HG03558 (cell line): ENCODE data around the gene ZGPAT.

Source experiments
- ATAC-seq: cut with Tn5 transposase; IDR thresholded peaks from one replicate; pipeline ENCODE4 v1.9.1; 2021; ENCODE audit warnings: moderate number of reproducible peaks; ENCODE audit not compliant: unreplicated experiment; ENCODE audit errors: extremely low read depth

ZGPAT gene

GRCh38 chr20:63691711-63692435 lies 16.0 kb upstream of the ZGPAT start:
- no peak for ATAC-seq

DNA sequence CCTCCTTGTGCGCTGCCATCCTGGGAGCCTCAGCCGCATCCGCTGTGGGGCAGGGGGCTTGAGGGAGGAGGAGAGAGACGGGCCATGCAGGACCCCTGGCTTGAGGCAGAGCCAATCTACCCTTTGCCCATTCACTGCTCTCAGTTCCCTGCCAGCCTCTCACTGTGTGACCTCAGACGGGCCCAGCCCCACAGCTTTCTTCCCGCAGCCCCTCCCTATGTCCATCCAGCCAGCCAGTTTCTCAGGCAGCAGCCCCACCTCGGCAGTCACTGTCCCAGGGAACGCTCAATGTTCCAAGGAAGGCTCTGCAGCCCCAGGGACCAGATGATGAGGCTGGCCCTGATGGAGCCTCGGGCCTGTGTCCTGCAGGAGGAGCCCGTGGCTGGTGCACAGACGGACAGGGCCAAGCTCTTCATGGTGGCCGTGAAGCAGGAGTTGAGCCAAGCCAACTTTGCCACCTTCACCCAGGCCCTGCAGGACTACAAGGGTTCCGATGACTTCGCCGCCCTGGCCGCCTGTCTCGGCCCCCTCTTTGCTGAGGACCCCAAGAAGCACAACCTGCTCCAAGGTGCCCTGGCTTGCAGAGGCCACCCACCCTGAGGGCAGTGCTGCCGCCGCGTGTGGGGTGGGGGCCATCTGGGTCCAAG lies 15.3 kb upstream of the ZGPAT start:
- no peak for ATAC-seq

- no peak for ATAC-seq
Observed at GRCh38 chr20:63693083-63693732, 14.6 kb upstream of the ZGPAT start.

- ATAC-seq: no peak
Observed at GRCh38 chr20:63693733-63694583, 13.9 kb upstream of the ZGPAT start.

- no peak for ATAC-seq
Observed at GRCh38 chr20:63694584-63695423, 13.0 kb upstream of the ZGPAT start.

DNA sequence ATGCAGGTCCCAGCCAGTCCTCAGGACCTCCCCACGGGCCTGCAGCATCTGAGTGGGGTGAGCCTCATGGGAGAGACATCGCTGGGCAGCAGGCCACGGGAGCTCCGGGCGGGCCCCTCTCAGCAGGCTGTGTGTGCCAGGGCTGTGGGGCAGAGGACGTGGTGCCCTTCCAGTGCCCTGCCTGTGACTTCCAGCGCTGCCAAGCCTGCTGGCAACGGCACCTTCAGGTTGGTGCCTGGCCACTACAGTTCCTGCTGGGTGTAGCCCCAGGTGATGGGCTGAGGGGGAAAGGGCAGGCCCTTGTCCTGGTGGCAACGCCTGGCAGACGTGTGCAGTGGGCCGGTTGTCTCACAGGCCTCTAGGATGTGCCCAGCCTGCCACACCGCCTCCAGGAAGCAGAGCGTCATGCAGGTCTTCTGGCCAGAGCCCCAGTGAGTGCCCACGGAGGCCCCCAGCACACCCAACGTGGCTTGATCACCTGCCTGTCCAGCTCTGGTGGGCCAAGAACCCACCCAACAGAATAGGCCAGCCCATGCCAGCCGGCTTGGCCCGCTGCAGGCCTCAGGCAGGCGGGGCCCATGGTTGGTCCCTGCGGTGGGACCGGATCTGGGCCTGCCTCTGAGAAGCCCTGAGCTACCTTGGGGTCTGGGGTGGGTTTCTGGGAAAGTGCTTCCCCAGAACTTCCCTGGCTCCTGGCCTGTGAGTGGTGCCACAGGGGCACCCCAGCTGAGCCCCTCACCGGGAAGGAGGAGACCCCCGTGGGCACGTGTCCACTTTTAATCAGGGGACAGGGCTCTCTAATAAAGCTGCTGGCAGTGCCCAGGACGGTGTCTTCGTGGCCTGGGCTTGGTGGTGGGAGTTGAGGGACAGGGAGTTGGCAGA lies 12.2 kb upstream of the ZGPAT start:
- no peak for ATAC-seq

- ATAC-seq: no peak
Observed at GRCh38 chr20:63696306-63696627, 11.6 kb upstream of the ZGPAT start.

DNA sequence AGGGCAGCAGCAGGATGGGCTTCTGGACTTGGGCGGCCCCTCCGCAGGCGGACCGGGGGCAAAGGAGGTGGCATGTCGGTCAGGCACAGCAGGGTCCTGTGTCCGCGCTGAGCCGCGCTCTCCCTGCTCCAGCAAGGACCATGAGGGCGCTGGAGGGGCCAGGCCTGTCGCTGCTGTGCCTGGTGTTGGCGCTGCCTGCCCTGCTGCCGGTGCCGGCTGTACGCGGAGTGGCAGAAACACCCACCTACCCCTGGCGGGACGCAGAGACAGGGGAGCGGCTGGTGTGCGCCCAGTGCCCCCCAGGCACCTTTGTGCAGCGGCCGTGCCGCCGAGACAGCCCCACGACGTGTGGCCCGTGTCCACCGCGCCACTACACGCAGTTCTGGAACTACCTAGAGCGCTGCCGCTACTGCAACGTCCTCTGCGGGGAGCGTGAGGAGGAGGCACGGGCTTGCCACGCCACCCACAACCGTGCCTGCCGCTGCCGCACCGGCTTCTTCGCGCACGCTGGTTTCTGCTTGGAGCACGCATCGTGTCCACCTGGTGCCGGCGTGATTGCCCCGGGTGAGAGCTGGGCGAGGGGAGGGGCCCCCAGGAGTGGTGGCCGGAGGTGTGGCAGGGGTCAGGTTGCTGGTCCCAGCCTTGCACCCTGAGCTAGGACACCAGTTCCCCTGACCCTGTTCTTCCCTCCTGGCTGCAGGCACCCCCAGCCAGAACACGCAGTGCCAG lies 11.0 kb upstream of the ZGPAT start, which contains the start of gene TNFRSF6B:
Gene TNFRSF6B (plus strand): TSS at position 25 of the 729 bp plus-strand sequence. CDS start 116 bp downstream, at position 141.
- ATAC-seq: no peak

DNA sequence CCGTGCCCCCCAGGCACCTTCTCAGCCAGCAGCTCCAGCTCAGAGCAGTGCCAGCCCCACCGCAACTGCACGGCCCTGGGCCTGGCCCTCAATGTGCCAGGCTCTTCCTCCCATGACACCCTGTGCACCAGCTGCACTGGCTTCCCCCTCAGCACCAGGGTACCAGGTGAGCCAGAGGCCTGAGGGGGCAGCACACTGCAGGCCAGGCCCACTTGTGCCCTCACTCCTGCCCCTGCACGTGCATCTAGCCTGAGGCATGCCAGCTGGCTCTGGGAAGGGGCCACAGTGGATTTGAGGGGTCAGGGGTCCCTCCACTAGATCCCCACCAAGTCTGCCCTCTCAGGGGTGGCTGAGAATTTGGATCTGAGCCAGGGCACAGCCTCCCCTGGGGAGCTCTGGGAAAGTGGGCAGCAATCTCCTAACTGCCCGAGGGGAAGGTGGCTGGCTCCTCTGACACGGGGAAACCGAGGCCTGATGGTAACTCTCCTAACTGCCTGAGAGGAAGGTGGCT lies 10.4 kb upstream of the ZGPAT start:
- no peak for ATAC-seq

- no peak for ATAC-seq
Observed at GRCh38 chr20:63697868-63698545, 9.8 kb upstream of the ZGPAT start.

DNA sequence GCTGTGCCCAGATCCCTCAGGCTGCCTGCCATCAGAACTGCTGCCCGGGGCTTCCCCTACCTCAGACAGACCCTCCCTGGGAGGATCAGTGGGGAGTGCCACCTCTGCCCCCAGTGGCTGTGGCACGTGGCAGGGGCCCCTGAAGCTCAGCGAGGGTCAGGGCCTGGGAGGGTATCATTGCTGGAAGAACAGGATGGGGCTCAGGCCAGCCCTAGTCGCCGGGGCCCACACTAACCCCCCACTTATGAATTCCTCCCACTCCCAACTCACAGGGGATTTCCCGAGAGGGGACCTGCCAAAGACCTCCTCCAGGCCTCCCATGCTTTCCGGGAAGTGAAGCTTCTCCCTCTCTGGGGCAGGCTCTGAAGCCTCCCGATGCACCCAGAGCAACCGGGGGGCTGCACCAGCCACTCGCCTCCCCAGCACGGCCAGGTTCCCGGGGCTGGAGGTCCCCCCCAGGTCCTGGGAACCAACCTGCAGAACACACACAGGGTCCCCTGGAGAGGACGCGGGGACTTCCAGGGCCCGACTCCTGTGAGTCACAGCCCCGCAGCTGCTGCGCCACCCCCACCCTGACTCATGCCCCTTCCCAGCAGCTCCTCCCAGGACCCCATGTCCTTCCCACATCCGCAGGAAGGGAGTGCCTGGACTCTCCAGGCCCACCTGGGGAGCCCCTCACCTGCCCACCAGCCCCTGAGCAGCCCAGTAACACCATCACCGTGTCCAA lies 8.9 kb upstream of the ZGPAT start:
- no peak for ATAC-seq

DNA sequence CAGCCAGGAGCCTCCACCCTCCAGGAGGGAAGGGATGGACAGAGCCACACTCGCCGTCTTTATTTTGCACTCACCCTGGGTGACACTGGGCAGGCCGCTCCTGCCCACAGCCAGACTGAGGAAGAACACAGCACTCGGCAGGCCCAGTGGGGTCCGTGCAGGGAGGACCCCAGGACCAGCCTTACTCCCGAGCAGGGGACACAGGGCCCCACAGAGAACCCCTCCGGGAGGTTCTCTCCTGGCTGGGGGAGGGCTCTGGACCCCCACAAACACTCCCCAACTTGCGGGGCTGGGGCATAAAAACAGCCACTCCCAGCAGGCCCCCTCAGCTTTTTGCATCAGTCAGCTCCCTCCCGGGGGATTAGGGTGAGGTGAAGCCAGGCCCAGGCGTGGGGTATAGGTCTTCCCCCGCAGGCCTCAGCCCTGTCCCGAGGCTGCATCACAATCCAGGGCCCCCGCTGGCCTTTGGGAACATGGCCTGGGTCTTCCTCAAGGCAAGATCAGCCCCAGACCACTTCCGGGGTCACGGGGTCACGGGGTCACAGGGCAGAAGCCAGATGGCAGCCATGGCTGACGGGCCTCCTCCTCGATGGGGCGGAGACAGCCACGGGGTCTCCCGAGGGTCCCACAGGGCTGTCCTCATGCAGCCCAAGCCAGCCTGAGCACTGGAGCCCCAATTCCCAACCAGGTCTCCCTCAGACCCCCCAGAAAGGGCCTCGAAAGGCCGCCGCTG lies 8.2 kb upstream of the ZGPAT start:
- ATAC-seq: no peak

GRCh38 chr20:63700199-63701050 lies 7.4 kb upstream of the ZGPAT start:
- ATAC-seq: no peak

DNA sequence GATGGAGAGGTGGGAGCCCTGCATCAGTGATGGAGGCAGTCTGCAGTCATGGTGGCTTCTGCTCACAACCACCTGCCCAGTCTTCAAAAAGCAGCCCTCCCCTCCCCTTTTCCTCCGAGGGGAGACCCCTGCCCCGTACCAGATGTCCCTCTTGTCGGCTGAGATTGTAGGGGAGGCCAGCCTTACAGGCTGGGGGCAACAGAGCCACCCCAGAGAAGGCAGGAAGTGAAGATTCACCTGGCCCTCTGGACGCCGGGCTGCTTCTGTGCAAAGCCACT lies 6.8 kb upstream of the ZGPAT start:
- ATAC-seq: no peak

GRCh38 chr20:63701329-63702035 lies 6.4 kb upstream of the ZGPAT start:
- no peak for ATAC-seq
